ENCODE measurements around the gene ITIH3.

Gene ITIH3

GRCh38 chr3:52844290-52844975 lies 49.8 kb downstream of the ITIH3 start:
- TF ChIP-seq POLR2AphosphoS5 (IDR thresholded peaks at IDR 0.05; ENCODE audit: low read depth, low read length) (no peak), SIN3A (IDR thresholded peaks at IDR 0.05; ENCODE audit: borderline replicate concordance, insufficient read depth, low read length) (no peak), FOXP2 (optimal IDR thresholded peaks at IDR 0.05; ENCODE audit: borderline replicate concordance, extremely low read depth, extremely low read length, insufficient read depth) (no peak), REST (IDR thresholded peaks at IDR 0.05; ENCODE audit: insufficient read depth in 1 of 2, low read depth in 2 of 2, low read length in 2 of 2) (no peak), TAF1 (IDR thresholded peaks at IDR 0.05; ENCODE audit: borderline replicate concordance, insufficient read depth, low read length) (no peak)

DNA sequence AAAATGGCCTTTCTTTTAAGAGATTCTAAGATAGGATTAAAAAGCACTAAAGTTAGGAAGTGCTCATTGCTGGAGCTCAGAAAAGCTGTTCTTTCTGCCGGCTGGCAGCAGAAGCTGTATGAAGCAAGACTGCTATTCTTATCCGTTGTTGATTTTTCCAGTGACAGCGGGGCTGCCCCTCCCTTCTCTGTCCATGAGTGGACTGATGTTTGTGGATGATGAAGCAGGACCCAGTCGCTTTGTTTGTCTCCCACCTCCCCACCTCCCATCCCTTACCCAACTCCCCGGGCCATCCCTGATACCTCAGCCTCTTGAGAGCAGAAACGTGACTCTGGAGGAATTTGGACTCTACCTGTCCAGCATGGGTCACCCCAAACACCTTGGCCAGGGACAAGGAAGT lies 50.6 kb downstream of the ITIH3 start:
- TF ChIP-seq POLR2AphosphoS5 (IDR thresholded peaks at IDR 0.05; ENCODE audit: low read depth, low read length) (no peak), SIN3A (IDR thresholded peaks at IDR 0.05; ENCODE audit: borderline replicate concordance, insufficient read depth, low read length) (no peak), REST (IDR thresholded peaks at IDR 0.05; ENCODE audit: insufficient read depth in 1 of 2, low read depth in 2 of 2, low read length in 2 of 2) (no peak), TAF1 (IDR thresholded peaks at IDR 0.05; ENCODE audit: borderline replicate concordance, insufficient read depth, low read length) (no peak), FOXP2 (optimal IDR thresholded peaks at IDR 0.05; ENCODE audit: borderline replicate concordance, extremely low read depth, extremely low read length, insufficient read depth) (no peak)

DNA sequence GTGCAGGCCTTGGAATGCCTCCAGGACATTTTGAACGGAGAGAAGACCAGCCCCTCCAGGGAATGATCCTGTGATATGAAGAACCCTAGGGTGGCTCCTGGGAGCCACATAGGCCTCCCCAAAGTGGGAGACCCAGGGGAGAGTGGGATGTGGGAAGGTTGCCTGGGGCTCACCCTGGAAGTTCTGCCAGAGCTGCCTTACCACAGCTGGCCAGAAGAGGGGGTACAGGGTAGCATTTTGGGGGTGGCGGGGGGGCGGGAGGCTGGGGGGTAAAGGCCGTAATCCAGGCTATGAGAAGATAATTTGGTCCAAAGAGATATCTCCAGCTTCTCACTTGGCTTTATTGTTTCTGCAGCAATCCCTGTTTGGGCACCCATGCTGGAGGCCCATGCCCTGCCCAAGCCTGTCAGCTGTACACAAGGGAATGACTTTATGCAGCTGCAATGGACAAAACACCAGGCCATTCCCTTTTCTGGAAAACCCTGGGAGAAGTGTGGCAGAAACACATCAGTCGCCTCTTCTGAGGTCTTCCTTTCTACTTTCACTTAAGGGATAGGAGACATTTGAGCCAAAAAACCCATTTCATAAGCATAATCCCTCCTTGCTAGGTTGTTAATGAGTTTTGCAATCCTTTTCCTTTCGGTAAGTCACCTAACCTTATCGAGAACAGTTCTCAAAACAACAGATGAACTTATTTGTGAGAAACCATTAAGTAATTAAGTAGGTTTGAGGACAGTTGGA lies 51.3 kb downstream of the ITIH3 start:
- TF ChIP-seq SIN3A (IDR thresholded peaks at IDR 0.05; ENCODE audit: borderline replicate concordance, insufficient read depth, low read length) (no peak), REST (IDR thresholded peaks at IDR 0.05; ENCODE audit: insufficient read depth in 1 of 2, low read depth in 2 of 2, low read length in 2 of 2) (no peak), POLR2AphosphoS5 (IDR thresholded peaks at IDR 0.05; ENCODE audit: low read depth, low read length) (no peak), FOXP2 (optimal IDR thresholded peaks at IDR 0.05; ENCODE audit: borderline replicate concordance, extremely low read depth, extremely low read length, insufficient read depth) (no peak), TAF1 (IDR thresholded peaks at IDR 0.05; ENCODE audit: borderline replicate concordance, insufficient read depth, low read length) (no peak)

DNA sequence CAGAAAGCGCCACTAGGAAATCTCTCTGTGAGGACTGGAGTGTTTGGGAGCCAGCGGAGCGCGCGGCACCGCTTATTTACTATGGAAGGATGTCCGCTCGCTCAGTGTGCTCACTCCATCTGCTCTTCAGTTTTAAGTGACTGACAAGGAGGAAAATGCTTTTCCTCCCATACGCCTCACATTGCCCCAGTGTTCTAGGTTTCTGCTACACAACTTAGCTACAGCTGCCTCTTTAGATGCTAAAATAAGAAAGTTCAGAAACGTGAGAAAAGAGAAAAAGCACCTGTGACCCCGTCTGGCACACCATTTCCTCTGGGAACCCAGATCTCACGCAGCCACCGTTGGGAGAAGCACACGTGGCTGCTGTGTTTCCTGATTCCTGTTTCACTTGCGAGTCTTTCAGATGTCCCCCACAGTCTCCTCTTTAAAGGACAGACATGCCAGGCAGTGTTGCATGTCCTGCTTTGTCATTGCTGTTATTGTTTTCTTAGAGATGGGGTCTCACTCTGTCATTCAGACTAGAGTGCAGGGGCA lies 51.9 kb downstream of the ITIH3 start:
- TF ChIP-seq TAF1 (IDR thresholded peaks at IDR 0.05; ENCODE audit: borderline replicate concordance, insufficient read depth, low read length) (no peak), FOXP2 (optimal IDR thresholded peaks at IDR 0.05; ENCODE audit: borderline replicate concordance, extremely low read depth, extremely low read length, insufficient read depth) (no peak), SIN3A (IDR thresholded peaks at IDR 0.05; ENCODE audit: borderline replicate concordance, insufficient read depth, low read length) (no peak), POLR2AphosphoS5 (IDR thresholded peaks at IDR 0.05; ENCODE audit: low read depth, low read length) (no peak), REST (IDR thresholded peaks at IDR 0.05; ENCODE audit: insufficient read depth in 1 of 2, low read depth in 2 of 2, low read length in 2 of 2) (no peak)
